SIG-M5 treated with dmso at 0.1 percent for 504 hours (cell line): ENCODE measurements around the gene PPP2R2D.

ENCODE experiments used
- DNase-seq: peaks from one replicate; lab custom pipeline; 2025; ENCODE audit not compliant: unreplicated experiment; lab: John Stamatoyannopoulos, UW

Gene PPP2R2D

DNA sequence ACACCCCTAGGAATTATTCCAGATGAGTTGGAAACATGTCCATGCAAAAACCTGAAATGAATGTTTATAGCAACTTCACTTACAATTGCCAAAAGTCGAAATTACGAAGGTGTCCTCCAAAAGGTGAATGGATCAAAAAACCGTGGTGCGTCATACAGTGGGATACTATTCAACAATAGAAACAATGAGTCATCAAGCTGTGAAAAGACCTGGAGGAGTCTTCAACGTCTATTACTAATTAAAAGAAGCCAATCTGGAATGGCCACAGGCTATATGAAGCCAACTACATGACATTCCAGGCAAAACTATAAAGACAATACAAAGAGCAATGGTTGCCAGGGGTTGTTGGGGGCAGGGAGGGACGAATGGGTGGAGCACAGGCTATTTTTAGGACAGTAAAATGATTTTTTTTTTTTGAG, 12.6 kb upstream of the PPP2R2D start:
- no peak for DNase-seq

DNA sequence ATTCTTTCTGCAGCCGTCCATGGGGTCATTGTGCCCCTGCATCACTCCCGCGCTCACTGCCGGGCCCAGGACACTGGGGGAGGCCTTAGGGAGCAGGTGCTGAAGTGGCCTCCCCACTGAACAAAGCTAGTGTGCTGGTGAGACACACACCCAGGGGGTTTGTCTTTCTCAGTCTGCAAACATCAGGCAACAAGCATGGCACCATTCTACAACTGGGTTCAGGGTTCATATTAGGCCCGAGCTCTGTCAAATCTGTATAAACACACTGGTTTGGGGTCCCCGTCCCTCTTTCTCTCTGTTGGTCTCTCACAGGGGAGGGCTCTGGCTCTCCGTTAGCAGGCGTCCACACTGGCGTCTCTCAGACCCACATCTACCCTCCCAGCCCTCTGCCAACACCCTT, 11.1 kb upstream of the PPP2R2D start:
- DNase-seq, result no peak

DNA sequence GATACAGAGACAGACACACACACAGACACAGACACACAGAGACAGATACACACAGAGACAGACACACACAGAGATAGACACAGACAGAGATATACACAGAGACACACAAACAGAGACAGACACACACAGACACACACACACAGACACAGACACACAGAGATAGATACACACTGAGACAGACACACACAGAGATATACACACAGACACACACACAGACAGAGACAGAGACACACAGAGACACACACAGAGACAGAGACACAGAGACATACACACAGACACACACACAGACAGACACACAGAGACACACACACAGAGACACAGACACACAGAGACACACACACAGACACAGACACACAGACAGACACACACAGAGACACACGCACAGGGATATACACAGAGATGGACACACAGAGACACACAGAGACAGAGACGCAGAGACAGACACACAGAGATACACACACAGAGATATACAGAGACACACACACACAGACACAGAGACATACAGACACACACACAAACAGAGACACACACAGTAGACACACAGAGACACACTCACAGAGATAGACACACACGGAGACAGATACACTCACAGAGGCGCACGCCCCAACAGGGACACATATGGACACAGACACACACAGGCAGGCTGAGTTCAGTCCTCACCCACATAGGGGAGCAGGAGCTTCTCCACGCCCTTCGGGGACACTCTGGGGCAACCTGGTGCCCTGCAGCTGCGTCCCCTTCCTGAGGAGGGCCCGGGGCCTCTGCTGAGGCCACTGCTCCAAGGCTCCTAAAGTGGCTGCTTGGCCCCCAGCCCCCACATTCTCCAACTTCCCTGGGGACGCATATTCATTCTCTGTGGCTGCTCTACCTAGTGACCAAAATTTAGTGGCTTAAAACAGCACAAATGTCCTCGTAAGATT, 10.3 kb upstream of the PPP2R2D start:
- DNase-seq, result no peak

DNA sequence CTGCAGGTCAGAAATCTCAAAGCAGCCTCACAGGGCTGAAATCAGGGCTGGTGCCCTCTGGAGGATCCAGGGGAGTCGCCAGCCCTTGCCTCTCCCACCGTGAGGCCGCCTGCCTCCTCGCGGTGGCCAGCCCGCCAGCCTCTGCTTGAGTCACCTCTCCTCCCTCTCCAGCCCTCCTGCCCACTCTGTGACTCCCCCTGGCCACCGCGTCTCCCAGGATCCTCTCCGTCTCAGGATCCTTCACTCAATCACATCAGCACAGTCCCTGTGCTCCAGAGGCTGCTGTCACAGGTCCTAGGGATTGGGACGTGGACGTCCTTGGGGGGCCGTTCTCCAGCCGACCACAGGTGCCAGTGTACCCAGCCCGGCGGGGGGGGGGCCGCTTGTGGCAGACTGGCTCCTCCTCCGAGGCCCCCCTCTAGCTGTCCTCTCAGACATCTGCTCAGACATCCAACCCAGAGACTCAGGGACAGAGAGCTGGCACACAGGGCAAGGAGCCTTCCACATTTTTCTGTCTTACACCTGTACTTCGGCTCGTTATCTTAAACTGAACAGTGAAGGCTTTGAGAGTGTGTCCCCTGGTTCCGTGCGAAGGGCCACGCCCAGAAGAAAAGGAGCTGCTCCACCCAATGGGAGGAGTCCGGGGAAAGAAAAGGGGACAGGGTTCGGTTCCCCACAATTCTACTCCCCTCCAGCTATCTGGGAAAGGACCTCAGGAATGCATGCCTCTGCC, 9.4 kb upstream of the PPP2R2D start:
- no peak for DNase-seq

DNA sequence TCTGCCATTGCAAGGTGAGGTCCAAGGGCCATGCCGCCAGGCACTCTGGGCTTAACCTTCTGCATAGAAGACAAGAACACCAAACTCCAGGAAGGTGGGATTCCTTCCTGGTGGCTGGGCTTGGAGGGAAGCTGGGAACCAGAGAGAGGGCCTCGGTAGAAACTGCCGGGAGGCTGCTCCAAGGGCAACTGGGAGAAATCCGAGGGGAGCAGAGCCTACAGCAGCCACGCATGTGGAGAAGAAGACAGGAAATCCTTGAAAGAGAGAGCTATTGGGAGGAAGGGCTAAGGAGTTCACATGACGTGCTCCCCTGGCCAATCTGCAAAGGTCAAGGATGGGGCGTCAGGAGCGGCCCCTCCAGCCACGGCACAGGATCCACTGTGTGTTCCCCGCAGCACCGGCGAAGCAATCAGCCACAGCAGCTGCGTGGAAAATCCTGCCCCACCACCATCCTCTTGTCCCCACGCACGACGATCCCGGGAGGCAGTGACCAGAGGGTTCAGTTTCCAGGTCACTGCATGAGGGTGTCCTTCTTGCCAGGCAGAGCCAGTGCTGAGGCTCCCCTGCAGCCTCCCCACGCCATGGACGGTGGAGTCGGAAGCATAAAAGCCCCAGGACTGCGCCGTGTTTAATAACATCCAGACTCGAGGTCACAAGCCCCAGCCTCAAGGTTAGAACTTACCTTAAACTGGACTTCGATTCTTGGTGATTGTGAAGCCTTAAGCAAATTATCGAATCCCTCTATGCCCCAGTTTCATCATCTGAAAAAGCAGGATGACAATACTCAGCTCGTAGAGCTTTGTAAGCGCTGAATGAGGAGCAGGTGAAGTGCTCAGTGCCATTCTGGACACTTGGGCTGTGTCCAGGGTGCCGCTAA, 8.6 kb upstream of the PPP2R2D start:
- no peak for DNase-seq

DNA sequence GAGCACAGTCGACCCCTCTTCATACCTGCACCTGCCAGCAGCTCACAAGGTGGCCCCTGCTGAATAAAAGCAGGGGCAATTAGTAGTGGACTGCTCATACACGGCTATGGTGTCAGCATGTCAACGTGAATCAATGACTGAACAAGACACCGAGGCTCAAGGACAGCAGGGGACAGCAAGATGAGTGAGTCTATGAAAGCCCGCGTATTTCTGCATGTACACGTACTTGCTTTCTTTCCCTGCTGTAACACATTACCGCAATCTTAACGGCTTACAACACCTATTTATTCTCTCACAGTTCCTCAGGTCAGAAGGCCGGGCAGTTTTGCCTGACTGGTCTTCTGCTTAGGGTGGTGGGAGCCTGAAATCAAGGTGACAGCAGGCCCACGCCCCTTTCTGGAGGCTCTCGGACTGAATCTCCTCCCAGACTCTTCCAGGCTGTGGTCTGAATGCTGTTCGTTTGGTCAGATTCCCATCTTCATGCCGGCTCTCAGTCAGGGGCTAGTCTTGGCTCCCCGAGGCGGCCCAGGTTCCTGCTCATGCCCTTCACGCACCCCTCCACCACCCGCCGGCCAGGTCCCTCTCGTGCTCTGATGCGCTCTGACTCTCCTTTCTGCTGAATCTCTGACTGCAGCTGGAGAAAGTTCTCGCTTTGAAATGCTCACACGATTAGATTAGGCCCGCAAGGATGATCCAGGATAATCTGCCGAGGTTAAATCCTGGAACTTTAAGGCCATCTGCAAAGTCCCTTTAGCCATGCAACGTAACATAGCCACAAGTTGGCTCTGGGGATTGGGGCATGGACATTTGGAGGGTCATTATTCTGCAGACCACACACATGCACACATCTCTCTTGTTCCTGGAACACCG, 7.8 kb upstream of the PPP2R2D start:
- DNase-seq, result no peak

DNA sequence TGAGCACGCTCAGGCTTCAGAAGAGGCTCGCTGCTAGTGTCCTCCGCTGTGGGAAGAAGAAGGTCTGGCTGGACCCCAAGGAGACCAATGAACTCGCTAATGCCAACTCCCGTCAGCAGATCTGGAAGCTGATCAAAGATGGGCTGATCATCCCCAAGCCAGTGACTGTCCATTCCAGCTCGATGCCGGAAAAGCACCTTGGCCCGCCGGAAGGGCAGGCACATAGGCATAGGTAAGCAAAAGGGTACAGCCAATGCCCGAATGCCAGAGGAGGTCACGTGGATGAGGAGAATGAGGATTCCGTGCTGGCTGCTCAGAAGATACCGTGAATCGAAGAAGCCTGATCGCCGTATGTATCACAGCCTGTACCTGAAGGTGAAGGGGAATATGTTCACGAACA, 5.7 kb upstream of the PPP2R2D start:
- no peak for DNase-seq

DNA sequence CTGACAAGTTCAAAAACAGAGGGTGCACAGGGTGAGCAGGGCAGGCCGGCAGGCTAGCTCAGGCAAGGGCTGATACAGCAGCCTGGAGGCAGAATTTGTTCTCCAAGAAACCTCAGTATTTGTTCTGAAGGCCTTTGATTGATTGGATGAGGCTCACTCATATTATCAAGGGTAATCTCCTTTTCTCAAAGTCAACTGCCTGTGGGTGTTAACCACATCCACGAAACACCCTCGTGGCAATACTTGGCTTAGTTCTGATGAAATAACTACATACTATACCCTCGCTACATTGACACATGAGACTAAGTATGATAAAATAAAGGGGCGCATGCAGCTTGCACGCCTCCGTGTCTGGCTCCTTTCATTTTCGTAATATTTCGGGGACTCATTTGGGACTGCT, 4.4 kb upstream of the PPP2R2D start:
- no peak for DNase-seq

DNA sequence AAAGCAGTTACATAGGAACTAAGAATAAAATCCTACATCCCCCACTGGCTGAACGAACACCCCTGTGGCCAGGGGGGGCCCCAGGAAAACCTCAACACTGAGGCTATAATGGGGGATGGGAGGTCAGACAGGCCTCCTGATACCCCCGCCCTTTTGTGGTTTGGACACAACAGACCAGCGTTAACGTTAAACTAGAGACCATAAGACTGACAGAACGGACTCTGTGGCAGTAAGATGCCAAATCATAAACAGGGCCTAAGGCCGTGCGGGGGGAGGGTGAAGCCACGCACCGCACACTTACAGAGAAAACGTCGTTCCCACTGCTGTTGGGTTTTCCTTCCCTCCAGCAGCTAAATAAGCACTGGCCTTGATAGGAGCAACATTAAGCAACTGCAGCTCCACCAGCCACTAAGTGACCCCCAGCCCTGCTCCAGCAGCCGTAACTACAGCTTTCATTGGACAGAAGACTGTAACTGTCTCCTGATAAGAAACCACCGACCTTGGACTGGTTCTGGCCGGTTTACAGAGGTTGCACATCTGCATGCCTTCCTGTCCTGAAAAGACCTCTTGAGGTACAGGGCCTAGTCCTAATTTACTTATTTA, 3.4 kb upstream of the PPP2R2D start:
- no peak for DNase-seq

DNA sequence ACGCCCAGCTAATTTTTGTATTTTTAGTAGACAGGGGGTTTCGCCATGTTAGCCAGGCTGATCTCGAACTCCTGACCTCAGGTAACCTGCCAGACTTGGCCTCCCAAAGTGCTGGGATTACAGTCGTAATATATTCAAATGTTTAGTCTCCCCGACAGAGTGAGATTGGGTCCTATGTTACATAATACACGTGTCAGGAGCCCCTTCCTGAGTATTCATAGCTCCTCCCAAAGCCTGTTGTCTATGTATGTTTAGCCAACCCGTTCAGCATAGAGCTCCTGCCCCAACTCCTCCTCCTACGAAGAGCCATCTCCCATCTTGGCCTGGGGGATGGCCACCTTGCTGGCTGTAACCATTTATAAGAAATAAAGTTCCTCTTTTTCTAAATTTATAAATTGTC, 2.7 kb upstream of the PPP2R2D start:
- no peak for DNase-seq

DNA sequence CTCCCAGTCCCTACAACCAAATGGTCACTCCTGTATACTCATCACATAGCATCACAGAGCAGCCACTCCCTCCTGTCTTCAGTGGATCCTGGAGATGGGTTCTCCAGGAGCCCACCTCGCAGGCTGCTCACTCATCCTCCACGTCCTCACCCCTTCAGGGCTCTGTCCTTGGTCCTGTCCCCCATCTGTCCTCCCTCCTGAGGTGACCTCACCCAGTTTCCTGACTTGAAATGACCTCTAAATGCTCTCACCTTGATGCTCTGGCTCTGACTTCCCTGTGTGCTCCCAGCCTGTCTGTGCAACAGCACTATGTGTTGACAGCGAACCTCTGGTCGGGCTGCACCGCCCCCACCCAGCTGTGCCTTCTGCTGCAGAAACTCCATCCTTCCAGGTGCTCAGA, 2.1 kb upstream of the PPP2R2D start:
- DNase-seq, result no peak

DNA sequence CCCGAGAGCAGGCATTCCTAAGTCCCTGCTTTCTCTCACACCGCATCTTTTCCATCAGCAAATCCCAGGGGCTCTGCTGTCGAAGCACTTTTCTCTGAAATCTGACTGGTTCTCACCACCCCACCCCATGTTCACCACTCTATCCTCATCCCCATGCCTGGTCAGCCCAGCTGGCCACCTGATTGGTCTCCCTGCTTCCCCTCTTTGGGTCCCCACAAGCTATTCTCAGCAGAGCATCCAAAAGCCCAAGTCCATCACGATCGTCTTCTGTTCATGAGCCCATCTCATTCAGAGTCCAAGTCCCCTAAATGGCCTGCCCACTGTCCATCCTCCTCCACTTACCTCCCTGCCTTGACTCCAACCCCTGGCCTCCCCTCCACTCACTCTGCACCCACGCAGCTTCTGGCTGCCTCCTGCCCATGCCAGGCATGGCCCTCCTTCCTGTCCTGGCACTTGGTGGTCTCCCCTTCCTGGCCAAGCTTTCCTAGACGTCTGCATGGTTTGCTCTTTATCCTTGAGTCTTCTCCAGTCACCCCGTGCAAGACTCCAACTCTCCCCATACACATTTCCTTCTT, 1.6 kb upstream of the PPP2R2D start:
- DNase-seq, result no peak

DNA sequence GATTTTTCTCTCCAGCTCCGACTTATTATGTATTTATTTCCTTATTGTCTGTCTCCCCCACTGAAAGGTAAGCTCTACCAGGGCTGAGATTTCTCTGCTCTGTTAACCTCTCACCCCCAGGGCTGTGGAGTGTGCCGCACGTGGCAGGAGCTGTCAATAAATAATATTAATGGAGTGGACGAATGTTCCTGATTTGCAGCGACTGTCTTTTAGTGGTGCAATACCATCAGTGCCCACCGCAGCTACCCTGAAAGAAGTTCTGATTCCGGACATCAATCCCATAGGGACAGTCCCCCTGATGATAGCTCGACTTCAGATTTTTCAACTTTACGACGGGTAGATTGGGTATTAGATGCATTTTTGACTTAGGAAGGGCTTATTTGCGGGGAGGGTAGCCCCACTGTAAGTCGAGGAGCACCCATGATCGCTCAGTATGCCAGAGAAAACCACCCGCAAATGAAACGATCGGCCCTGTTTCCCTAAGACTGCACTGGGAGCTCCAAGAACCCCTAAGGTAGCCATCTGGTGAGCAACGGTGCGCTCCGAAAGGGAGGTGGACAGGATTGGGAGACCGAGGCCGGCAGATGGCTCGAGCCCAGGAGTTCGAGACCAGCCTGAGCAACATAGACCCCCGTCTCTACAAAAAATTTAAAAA, 986 bp upstream of the PPP2R2D start:
- DNase-seq, result no peak

DNA sequence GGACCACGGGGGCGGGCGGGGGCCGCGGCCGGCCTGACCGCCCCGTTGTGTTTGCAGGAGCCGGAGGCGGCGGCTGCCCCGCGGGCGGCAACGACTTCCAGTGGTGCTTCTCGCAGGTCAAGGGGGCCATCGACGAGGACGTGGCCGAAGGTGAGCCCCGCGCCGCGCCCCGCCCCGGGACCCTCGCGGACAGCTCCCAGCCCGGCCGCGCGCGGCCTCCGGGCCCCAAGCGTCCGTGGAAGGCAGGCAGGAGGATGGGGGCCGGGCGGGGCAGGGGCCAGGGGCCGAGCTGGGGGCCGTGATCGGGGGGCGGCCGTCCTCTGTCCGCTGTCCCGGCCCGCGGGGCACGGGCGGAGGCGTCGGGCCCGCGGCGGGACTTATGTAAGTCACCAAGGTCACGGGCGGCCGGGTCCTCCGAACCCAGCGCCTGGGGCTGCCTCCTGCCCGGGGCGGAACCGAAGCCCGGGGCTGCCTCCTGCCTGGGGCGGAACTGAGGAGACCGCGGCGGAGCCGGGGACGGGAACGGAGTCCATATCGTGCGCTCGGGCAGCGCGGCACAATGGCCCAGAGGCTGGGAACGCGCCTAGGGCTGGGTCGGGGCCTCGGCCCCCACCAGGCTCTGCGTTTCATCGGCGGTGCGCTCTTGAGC, 497 bp downstream of the PPP2R2D start:
- DNase-seq, result peak; percentile 21

DNA sequence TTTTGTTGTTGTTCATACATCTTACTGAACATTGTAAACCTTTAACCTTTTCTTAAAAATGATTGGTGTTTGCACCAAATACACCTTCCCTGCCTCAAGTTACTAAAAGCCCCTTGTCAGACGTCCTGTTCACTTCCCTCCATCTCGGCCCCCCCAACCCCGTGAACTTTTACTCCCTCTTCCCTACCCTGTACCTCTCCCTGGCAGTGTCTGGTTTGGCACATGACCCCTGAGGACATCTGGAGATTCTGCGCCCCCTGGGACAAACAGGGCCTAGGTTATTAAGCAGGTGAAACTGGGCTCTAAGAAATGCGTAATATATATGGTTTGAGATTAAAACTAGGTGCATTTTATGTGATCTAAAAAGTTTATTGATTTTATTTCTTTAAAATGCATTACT, 1.4 kb downstream of the PPP2R2D start:
- no peak for DNase-seq

DNA sequence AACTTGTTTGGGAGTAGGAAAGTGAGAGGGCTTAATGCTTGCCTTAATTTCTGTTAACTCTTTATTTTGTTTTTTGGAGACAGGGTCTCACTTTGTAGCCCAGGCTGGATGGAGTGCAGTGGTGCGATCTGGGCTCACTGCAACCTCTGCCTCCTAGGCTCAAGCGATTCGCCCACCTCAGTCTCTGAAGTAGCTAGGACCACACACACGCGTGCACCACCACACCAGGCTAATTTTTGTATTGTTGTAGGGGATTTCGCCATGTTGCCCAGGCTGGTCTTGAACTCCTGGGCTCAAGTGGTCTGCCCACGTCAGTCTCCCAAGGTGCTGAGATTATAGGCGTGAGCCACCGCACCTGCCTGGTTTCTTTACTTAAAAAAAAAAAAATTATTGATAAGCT, 1.9 kb downstream of the PPP2R2D start:
- DNase-seq, result no peak

DNA sequence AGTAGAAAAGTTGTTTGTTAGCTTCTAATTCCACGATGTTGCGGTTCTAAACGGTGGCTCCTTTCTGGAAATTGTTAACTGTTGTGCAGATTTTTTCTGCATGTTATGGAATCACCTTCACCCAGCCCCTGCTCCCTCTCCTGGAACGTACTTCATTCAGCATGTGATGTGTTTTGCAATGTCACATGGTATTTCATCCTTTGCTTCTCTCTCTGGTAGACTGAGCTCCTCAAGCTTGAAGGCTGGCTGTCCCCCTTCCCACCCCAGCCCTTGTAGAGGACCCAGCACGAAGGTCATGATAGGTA, 4.4 kb downstream of the PPP2R2D start:
- DNase-seq, result no peak

DNA sequence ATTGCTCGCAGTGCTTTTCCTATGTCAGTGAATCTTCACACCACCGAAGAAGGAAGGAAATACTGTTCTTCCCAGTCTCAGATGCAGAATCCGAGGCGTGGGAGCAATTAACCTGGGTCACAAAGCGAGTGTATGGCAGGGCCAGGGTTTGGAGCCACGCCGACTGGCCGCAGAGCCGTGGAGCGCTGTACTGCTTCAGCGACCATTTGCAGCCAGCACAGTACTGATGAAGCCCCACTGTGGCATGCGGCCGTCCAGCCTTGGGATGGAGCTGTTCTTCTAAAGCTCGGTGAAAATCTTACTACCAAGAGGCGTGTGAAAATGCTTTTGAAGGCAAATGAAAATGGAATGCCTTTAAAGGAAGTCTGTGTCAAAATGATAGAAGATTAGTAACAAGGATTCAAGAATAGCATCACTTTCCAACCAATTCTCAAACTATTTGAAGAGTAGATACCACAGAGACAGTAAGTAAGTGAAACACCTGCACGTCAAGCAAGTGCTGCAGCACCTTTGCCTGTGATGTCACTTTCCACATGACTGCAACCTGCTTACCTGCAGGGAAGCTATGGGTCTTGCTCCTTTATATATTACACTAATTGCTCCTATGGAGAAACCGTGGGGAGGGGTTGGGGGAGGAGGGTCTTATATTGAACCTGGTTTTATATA, 4.9 kb downstream of the PPP2R2D start:
- no peak for DNase-seq
